22Rv1 (cell line): ENCODE results near the gene PCLAF.

ENCODE experiments used
- CTCF ChIP-seq: fragments of 450-650 bp; IDR thresholded peaks from 2 replicates; pipeline ENCODE4 v1.5.1; 2017; ENCODE audit warnings: mild to moderate bottlenecking
- ZFX ChIP-seq: fragments of 450-650 bp; IDR thresholded peaks from 2 replicates; pipeline ENCODE4 v1.6.1; 2017; ENCODE audit warnings: antibody characterized with exemption, borderline replicate concordance

- no peak for TF ChIP-seq CTCF
- TF ChIP-seq ZFX, result no peak
These were observed 42.7 kb upstream of the PCLAF start for GRCh38 chr15:64423970-64424369.
